ENCODE data around the gene OR52I2.

The OR52I2 gene

DNA sequence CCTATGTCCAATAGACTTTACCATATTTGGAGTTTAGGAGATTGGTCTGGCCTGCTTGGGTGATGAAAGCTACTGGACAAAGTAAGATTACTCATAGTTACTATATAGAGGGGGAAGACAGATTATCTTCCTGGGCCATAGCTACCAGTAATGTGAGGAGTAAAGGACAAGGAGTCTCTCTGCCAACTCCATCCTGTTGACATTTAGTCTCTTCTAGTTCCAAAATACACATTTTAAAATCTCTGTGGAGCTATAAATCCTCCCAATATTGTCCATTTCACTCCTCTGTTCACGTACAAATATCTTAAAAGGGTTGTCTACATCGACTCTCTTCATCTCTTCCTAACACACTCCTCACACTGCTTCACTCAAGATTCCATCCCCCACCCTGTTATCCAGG is 54.6 kb downstream of the OR52I2 start:
- Histone ChIP-seq H3K9me3 (ENCODE audit: severe bottlenecking) (no peaks in the 10 kb centered on the region), H3K27ac (no peak overlapping the region), H3K36me3 (no peaks in the 10 kb centered on the region), H3K27me3 (ENCODE audit: insufficient read depth, low read depth, severe bottlenecking) (peaks cover 67% of the 10 kb centered on the region), H3K4me3 (ENCODE audit: low read depth, low read length) (no peak overlapping the region)
- DNase-seq = no peak
- TF ChIP-seq, protein P1, sequence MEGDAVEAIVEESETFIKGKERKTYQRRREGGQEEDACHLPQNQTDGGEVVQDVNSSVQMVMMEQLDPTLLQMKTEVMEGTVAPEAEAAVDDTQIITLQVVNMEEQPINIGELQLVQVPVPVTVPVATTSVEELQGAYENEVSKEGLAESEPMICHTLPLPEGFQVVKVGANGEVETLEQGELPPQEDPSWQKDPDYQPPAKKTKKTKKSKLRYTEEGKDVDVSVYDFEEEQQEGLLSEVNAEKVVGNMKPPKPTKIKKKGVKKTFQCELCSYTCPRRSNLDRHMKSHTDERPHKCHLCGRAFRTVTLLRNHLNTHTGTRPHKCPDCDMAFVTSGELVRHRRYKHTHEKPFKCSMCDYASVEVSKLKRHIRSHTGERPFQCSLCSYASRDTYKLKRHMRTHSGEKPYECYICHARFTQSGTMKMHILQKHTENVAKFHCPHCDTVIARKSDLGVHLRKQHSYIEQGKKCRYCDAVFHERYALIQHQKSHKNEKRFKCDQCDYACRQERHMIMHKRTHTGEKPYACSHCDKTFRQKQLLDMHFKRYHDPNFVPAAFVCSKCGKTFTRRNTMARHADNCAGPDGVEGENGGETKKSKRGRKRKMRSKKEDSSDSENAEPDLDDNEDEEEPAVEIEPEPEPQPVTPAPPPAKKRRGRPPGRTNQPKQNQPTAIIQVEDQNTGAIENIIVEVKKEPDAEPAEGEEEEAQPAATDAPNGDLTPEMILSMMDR (IDR thresholded peaks at IDR 0.05; ENCODE audit: low read depth, low read length) = no peak

DNA sequence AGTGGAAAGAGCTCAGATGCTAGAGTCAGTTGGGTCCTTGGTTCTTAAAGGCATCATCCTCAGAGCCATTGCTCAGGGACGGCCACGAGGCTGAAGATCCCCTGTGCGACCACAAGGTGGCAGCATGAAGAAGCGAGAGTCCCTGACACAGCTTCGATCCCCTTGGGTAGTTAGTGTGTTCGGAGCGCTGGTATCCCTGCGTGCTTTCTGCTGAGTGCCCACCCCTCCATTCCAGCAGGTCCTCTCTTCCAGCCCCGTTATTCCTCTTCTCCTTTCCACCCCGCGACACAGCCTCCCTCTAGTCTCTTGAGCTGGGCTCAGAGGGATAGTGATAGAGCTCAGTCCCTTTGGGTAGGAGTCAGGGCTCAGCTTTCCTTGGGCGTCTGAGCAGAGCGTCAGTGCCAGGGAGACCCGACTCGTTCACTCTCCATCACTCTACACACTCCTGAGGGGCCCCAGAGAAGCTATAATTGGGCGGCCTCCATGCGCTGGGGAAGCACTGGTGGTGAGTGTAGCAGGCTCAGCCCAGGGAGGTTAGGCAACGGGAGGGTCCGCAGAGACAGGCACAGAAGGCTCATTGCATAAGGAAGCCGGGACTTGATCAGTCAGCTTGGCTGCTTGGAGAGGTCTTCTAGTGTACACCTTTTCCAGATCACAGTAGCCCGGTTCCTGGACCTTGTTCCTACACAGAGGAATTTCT is 55.6 kb downstream of the OR52I2 start, which contains the start of gene OR51D1:
Gene OR51D1, plus strand, starts transcription at position 516 of the 700 bp plus-strand sequence. CDS start 2,314 bp downstream, outside the sequence.
- H3K27me3 ChIP-seq (ENCODE audit: insufficient read depth, low read depth, severe bottlenecking) = peaks cover 77% of the 10 kb centered on the region
- H3K4me3 ChIP-seq (ENCODE audit: low read depth, low read length) = no peak within 1 kb of the TSS
- no peaks in the 10 kb centered on the region for H3K9me3 ChIP-seq (ENCODE audit: severe bottlenecking)
- H3K27ac ChIP-seq = no peak within 1 kb of the TSS
- TF ChIP-seq, protein P1 (IDR thresholded peaks at IDR 0.05; ENCODE audit: low read depth, low read length) = peak; percentile 97
- H3K36me3 ChIP-seq = no peaks in the 10 kb centered on the region
- peak; percentile 63 for DNase-seq

DNA sequence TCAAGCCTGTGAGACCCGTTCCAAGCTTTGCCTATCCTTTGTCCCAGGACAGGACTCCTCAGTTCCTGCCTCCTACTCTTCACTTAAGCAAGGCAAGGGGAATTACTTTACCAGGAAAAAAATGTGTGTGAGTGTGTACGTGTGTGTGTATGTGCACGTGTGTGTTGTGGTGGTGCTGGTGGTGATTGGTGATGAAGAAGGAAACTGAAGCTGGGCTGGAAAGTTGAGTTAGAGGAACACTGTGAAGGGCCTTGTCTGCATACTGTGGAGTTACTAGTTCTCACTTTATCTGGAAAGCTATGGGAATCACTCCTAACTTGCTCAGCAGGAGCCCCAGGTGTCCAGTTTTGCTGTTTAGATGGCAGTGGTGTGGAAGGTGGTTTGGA is 56.1 kb downstream of the OR52I2 start:
- Histone ChIP-seq H3K36me3 (no peaks in the 10 kb centered on the region), H3K4me3 (ENCODE audit: low read depth, low read length) (no peak overlapping the region), H3K27ac (no peak overlapping the region), H3K9me3 (ENCODE audit: severe bottlenecking) (no peaks in the 10 kb centered on the region), H3K27me3 (ENCODE audit: insufficient read depth, low read depth, severe bottlenecking) (peaks cover 80% of the 10 kb centered on the region)
- TF ChIP-seq, protein P1 (IDR thresholded peaks at IDR 0.05; ENCODE audit: low read depth, low read length) = no peak
- no peak for DNase-seq

DNA sequence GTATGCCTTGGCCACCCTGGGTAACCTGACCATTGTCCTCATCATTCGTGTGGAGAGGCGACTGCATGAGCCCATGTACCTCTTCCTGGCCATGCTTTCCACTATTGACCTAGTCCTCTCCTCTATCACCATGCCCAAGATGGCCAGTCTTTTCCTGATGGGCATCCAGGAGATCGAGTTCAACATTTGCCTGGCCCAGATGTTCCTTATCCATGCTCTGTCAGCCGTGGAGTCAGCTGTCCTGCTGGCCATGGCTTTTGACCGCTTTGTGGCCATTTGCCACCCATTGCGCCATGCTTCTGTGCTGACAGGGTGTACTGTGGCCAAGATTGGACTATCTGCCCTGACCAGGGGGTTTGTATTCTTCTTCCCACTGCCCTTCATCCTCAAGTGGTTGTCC is 58.4 kb downstream of the OR52I2 start:
- no peak for DNase-seq
- H3K27ac ChIP-seq = no peak overlapping the region
- H3K4me3 ChIP-seq (ENCODE audit: low read depth, low read length) = no peak overlapping the region
- H3K9me3 ChIP-seq (ENCODE audit: severe bottlenecking) = no peaks in the 10 kb centered on the region
- TF ChIP-seq, protein P1 (IDR thresholded peaks at IDR 0.05; ENCODE audit: low read depth, low read length) = no peak
- peaks cover 93% of the 10 kb centered on the region for H3K27me3 ChIP-seq (ENCODE audit: insufficient read depth, low read depth, severe bottlenecking)
- no peaks in the 10 kb centered on the region for H3K36me3 ChIP-seq

DNA sequence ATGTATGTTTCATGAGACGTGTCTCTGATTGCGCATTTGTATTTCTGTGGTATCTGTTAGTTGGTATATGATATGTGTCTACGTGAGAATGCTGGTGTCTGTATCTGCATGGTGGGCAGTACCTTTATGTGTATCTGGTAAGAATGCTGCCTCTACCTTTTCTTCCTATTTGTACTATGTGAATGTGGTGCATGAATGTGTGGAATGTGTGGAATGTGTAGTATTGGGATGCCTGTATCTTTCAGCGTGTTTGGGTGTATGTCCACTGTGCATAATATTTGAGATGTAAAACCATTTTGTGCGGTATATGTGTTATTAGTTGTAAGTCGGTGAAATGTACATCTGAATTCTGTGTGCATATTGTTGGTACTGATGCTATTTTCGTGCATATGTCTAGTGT is 60.0 kb downstream of the OR52I2 start:
- Histone ChIP-seq H3K27me3 (ENCODE audit: insufficient read depth, low read depth, severe bottlenecking) (peaks cover 89% of the 10 kb centered on the region), H3K36me3 (no peaks in the 10 kb centered on the region), H3K9me3 (ENCODE audit: severe bottlenecking) (no peaks in the 10 kb centered on the region), H3K4me3 (ENCODE audit: low read depth, low read length) (no peak overlapping the region), H3K27ac (no peak overlapping the region)
- TF ChIP-seq, protein P1 (IDR thresholded peaks at IDR 0.05; ENCODE audit: low read depth, low read length) = no peak
- DNase-seq = no peak

DNA sequence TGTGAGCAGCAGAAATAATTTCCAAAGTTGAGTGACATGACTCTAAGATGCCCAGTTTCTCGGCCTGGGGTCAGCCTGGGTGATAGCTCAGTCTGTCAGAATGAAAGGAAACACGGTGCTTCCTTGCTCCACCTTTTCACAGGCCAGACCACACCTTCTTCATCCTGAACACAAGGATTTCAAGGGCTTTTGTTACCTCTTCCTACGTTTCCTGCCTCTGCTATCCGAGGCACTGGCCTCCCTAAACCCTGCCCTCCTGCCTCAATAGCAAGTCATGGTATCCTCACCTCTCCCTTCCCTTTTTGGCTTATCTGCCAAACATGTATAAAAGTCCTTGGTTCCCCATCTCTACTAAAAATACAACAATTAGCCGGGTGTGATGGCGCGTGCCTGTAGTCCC is 60.5 kb downstream of the OR52I2 start:
- H3K36me3 ChIP-seq = no peaks in the 10 kb centered on the region
- H3K27me3 ChIP-seq (ENCODE audit: insufficient read depth, low read depth, severe bottlenecking) = peaks cover 86% of the 10 kb centered on the region
- DNase-seq = no peak
- TF ChIP-seq, protein P1 (IDR thresholded peaks at IDR 0.05; ENCODE audit: low read depth, low read length) = no peak
- H3K9me3 ChIP-seq (ENCODE audit: severe bottlenecking) = no peaks in the 10 kb centered on the region
- no peak overlapping the region for H3K27ac ChIP-seq
- no peak overlapping the region for H3K4me3 ChIP-seq (ENCODE audit: low read depth, low read length)
